HG02642 (cell line): ENCODE measurements around the gene CHD1L.
A peak's percentile ranks its signal among the peaks of the same experiment; 100 is the strongest.
"Not testable (repeated sequence)": the region's sequence is repeated elsewhere in the genome, so short reads cannot be mapped to it uniquely, and the experiment has no call there.

Experiments
- ATAC-seq: cut with Tn5 transposase; IDR thresholded peaks from one replicate; pipeline ENCODE4 v1.9.1; 2021; ENCODE audit warnings: mild to moderate bottlenecking; ENCODE audit not compliant: unreplicated experiment, poor library complexity

The CHD1L gene

GRCh38 chr1:147242449-147243227, at the start of gene CHD1L:
Gene CHD1L (plus strand): TSS chr1:147242684. CDS start chr1:147242704, 20 bp downstream.
- peak; percentile 92 for ATAC-seq

GRCh38 chr1:147197324-147197723, 45.2 kb upstream of the CHD1L start:
- ATAC-seq = not testable (repeated sequence)

- no peak for ATAC-seq
Measured at GRCh38 chr1:147201276-147201675, 41.2 kb upstream of the CHD1L start.

- ATAC-seq = no peak
Measured at GRCh38 chr1:147201786-147202185, 40.7 kb upstream of the CHD1L start.

- no peak for ATAC-seq
Measured at GRCh38 chr1:147202576-147202975, 39.9 kb upstream of the CHD1L start.

GRCh38 chr1:147204080-147204479, 38.4 kb upstream of the CHD1L start:
- ATAC-seq = no peak

- ATAC-seq = no peak
Measured at GRCh38 chr1:147207192-147207591, 35.3 kb upstream of the CHD1L start.

- no peak for ATAC-seq
Measured at GRCh38 chr1:147208619-147209018, 33.9 kb upstream of the CHD1L start.

- no peak for ATAC-seq
Measured at GRCh38 chr1:147209825-147210821, 32.4 kb upstream of the CHD1L start.

- no peak for ATAC-seq
Measured at GRCh38 chr1:147210987-147211386, 31.5 kb upstream of the CHD1L start.

- no peak for ATAC-seq
Measured at GRCh38 chr1:147211577-147211976, 30.9 kb upstream of the CHD1L start.

- no peak for ATAC-seq
Measured at GRCh38 chr1:147213271-147213670, 29.2 kb upstream of the CHD1L start.

GRCh38 chr1:147214325-147214724, 28.2 kb upstream of the CHD1L start:
- ATAC-seq = no peak

- no peak for ATAC-seq
Measured at GRCh38 chr1:147214842-147215539, 27.5 kb upstream of the CHD1L start.

GRCh38 chr1:147215540-147215916, 27.0 kb upstream of the CHD1L start:
- ATAC-seq = no peak

- ATAC-seq = no peak
Measured at GRCh38 chr1:147216124-147216523, 26.4 kb upstream of the CHD1L start.

GRCh38 chr1:147217141-147217540, 25.3 kb upstream of the CHD1L start:
- no peak for ATAC-seq

GRCh38 chr1:147218606-147219005, 23.9 kb upstream of the CHD1L start:
- ATAC-seq = no peak

- no peak for ATAC-seq
Measured at GRCh38 chr1:147223740-147224615, 18.5 kb upstream of the CHD1L start.
